Nephron (organoid): ENCODE measurements around the gene WWC2.
A peak's percentile ranks its signal among the peaks of the same experiment; 100 is the strongest.

ENCODE experiments used
- H3K27ac Mint-ChIP-seq, 3 experiments: 2 replicates each; pipeline ENCODE4 v1.8.0; 2020; ENCODE audit warnings: mixed read lengths in 3 of 3, mild to moderate bottlenecking in 2 of 3, moderate library complexity in 1 of 3
- H3K27me3 Mint-ChIP-seq: 2 replicates; pipeline ENCODE4 v1.8.0; 2021; ENCODE audit warnings: low read depth, mild to moderate bottlenecking, moderate library complexity, mixed read lengths
- H3K36me3 Mint-ChIP-seq: 2 replicates; pipeline ENCODE4 v1.8.0; 2020; ENCODE audit warnings: low read depth, mixed read lengths
- H3K4me1 Mint-ChIP-seq: 2 replicates; pipeline ENCODE4 v1.8.0; 2020; ENCODE audit warnings: mixed read lengths
- H3K4me3 Mint-ChIP-seq, 3 experiments: 2 replicates each; pipeline ENCODE4 v1.8.0; 2020; ENCODE audit warnings: mild to moderate bottlenecking in 3 of 3, mixed read lengths in 3 of 3, moderate library complexity in 2 of 3
- H3K9me3 Mint-ChIP-seq: 2 replicates; pipeline ENCODE4 v1.8.0; 2020; ENCODE audit warnings: mixed read lengths
- TF ChIP-seq, protein P1 (sequence below), 3 experiments: fragments of 200-600 bp; sonication (generic); IDR thresholded peaks; one replicate each; pipeline ENCODE4 v1.5.0; 2021; ENCODE audit warnings: antibody characterized with exemption in 3 of 3; ENCODE audit not compliant: unreplicated experiment in 3 of 3

The WWC2 gene

DNA sequence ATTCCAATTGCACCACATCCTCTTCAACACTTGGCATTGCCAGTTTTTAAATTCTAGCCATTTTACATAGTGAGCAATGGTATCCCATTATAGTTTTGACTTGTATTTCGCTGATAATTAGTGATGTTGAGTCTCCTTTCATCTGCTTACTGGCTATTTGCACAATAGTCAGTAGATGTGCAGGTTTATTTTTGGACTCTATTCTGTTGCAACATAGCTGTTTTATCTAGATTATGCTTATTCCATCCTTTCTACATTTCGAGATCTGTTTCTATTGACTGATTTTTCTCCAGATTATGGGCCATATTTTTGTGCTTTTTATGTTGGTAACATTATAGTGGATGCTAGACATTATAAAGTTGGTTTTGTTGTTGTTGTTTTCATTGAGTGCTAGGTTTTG is 106.1 kb downstream of the WWC2 start:
- H3K4me3 Mint-ChIP-seq: no peak overlapping the region

DNA sequence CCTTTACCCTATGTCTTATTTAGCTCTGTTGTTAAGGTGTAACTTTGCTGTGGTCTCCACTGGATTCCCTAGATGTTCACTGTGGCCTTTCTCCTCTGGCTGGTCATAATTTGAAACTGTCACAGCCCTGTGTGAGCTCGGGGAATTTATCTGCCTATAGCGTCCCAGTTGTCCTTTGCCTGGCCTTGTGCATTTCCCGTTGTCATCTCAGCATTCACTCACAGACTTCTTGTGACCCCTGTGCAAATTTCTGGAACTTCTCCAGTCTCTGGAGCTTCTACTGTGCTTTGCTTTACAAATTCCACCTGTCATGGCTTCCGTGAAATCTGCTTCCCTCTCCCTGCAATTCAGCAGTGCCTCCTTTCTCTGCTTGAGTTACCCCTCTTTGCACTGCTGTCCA is 106.7 kb downstream of the WWC2 start:
- peaks cover 3% of the 10 kb centered on the region for H3K9me3 Mint-ChIP-seq
- no peak overlapping the region for H3K4me3 Mint-ChIP-seq
- peaks cover 22% of the 10 kb centered on the region for H3K36me3 Mint-ChIP-seq
- peak overlapping the region in 1 of 3 experiments; percentile 16 for H3K27ac Mint-ChIP-seq
- H3K27me3 Mint-ChIP-seq: no peaks in the 10 kb centered on the region
- TF ChIP-seq, protein P1, sequence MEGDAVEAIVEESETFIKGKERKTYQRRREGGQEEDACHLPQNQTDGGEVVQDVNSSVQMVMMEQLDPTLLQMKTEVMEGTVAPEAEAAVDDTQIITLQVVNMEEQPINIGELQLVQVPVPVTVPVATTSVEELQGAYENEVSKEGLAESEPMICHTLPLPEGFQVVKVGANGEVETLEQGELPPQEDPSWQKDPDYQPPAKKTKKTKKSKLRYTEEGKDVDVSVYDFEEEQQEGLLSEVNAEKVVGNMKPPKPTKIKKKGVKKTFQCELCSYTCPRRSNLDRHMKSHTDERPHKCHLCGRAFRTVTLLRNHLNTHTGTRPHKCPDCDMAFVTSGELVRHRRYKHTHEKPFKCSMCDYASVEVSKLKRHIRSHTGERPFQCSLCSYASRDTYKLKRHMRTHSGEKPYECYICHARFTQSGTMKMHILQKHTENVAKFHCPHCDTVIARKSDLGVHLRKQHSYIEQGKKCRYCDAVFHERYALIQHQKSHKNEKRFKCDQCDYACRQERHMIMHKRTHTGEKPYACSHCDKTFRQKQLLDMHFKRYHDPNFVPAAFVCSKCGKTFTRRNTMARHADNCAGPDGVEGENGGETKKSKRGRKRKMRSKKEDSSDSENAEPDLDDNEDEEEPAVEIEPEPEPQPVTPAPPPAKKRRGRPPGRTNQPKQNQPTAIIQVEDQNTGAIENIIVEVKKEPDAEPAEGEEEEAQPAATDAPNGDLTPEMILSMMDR (IDR thresholded peaks at IDR 0.05; ENCODE audit: unreplicated experiment in 3 of 3): no peak
- peaks cover 24% of the 10 kb centered on the region for H3K4me1 Mint-ChIP-seq

More for the DNA sequence above, 106.1 kb downstream of the WWC2 start:
- Mint-ChIP-seq H3K9me3 (peaks cover 3% of the 10 kb centered on the region), H3K4me1 (peaks cover 24% of the 10 kb centered on the region), H3K36me3 (peaks cover 22% of the 10 kb centered on the region), H3K27ac (no peak overlapping the region), H3K27me3 (no peaks in the 10 kb centered on the region)
- TF ChIP-seq, protein P1 (IDR thresholded peaks at IDR 0.05; ENCODE audit: unreplicated experiment in 3 of 3): no peak

DNA sequence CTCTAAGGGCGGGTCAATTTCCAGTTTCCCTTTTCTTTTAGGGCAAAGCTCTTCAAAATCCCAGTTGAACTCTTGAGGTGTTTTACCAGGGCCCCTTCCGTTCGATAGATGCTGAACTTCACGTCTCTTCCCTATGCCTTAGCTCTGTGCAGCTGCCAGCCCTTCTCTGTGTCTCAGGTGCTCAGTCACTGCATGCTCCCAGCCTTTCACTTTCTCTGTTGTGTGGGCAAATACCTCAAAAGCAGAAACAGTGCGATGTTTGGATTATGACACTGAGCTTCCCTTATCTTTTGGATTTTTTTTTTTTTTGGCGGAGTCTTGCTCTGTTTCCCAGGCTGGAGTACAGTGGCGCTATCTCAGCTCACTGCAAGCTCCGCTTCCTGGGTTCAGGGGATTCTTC is 112.5 kb downstream of the WWC2 start:
- Mint-ChIP-seq H3K36me3 (peaks cover 21% of the 10 kb centered on the region), H3K4me1 (peaks cover 11% of the 10 kb centered on the region), H3K27ac (no peak overlapping the region), H3K4me3 (no peak overlapping the region), H3K27me3 (no peaks in the 10 kb centered on the region), H3K9me3 (no peaks in the 10 kb centered on the region)
- TF ChIP-seq, protein P1 (IDR thresholded peaks at IDR 0.05; ENCODE audit: unreplicated experiment in 3 of 3): no peak

DNA sequence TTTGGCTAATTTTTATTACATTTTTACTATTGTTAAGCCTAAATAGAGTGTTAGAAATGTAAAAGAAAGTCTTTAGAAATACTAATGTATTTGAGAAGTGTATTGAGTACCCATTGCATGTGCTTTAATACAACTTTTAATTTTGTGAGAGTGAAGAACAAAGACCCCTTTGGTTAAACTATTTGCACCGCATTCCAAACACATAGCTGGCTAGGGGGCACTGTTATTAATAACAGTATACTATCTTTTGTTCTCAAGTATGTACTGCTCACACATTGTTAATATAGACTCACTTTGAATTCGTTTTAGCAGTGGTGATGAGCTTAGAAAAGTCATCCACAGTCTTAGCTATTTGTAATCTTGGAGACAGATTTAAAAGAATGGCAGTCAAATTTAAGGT is 114.9 kb downstream of the WWC2 start:
- Mint-ChIP-seq H3K27ac (no peak overlapping the region), H3K36me3 (peaks cover 13% of the 10 kb centered on the region), H3K9me3 (no peaks in the 10 kb centered on the region), H3K4me1 (peaks cover 6% of the 10 kb centered on the region), H3K4me3 (no peak overlapping the region), H3K27me3 (no peaks in the 10 kb centered on the region)
- TF ChIP-seq, protein P1 (IDR thresholded peaks at IDR 0.05; ENCODE audit: unreplicated experiment in 3 of 3): no peak

DNA sequence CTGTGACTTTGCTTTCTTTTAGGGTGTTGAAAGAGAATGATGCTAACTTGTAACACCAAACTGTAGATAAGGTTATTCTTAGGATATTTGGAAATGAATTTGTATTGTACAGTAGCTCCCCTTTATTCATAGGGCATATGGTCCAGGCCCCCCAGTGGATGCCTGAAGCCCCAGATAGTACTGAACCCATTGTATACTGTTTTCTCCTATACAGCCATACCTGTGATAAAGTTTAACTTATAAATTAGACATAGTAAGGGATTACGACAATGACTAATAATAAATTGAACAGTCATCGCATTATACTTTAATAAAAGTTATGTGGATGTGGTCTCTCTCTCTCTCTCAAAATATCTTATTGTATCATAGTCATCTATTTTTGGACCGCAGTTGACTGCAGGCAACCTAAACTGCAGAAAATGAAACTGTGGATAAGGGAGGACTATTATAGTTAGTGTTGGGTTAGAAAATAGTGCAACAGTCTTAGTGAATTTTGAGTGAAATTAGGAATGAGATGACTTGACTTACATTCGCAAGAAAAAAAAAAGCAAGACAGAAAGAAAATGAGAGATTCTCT is 115.9 kb downstream of the WWC2 start:
- H3K27me3 Mint-ChIP-seq: no peaks in the 10 kb centered on the region
- peaks cover 6% of the 10 kb centered on the region for H3K4me1 Mint-ChIP-seq
- no peak overlapping the region for H3K27ac Mint-ChIP-seq
- no peak overlapping the region for H3K4me3 Mint-ChIP-seq
- TF ChIP-seq, protein P1 (IDR thresholded peaks at IDR 0.05; ENCODE audit: unreplicated experiment in 3 of 3): no peak
- no peaks in the 10 kb centered on the region for H3K9me3 Mint-ChIP-seq
- H3K36me3 Mint-ChIP-seq: peaks cover 10% of the 10 kb centered on the region

DNA sequence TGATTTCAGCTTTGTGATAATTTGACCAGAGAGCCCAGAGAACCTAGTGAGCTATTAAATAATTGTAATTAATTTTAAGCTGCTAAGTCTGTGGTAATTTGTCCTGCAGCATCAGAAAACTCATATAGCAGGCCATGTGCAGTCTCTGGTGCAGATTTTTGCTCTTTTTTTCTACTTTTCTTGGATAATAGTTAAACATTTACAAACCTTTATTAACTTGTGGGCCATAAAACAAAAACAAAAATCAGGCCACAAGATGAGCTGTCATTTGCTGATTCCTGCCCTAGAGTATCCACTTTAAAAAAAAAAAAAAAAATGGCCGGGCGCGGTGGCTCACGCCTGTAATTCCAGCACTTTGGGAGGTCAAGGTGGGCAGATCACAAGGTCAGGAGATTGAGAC is 121.2 kb downstream of the WWC2 start:
- Mint-ChIP-seq H3K27ac (no peak overlapping the region), H3K4me3 (no peak overlapping the region), H3K36me3 (peaks cover 5% of the 10 kb centered on the region), H3K27me3 (no peaks in the 10 kb centered on the region), H3K9me3 (no peaks in the 10 kb centered on the region), H3K4me1 (peaks cover 2% of the 10 kb centered on the region)
- TF ChIP-seq, protein P1 (IDR thresholded peaks at IDR 0.05; ENCODE audit: unreplicated experiment in 3 of 3): no peak
